Measurements from ENCODE around the gene PRELID3B. TPM values are rescaled to one million over a fixed set of nuclear protein-coding genes. Genes with fewer than 3 reads are reported as not detected.

Gene PRELID3B
- total RNA-seq, 1 donor from 2014 or later: 47.2 TPM

GRCh38 chr20:58993332-58994248 is 49.0 kb downstream of the PRELID3B start:
- DNase-seq (no peak), ATAC-seq (peak; percentile 6)
- peaks cover 98% of the 10 kb centered on the region for H3K36me3 ChIP-seq

DNA sequence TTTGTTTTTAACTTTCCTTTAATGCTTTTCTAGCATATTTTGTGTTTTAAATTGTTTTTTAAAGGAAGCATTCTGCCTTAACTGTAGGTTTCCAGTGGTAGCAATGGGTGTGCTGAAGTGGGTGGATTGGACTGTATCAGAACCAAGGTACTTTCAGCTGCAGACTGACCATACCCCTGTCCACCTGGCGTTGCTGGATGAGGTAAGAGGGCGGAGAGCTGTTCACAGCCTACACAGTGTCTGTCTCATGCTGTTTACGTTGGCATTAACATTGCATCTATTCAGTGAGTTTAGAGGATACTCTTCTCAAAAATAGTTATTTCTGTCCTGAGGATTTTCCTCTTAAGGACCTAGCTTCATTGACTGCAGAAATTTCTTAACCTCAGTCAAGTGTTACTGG is 49.7 kb downstream of the PRELID3B start:
- ATAC-seq (no peak), DNase-seq (no peak)
- Histone ChIP-seq H3K36me3 (peaks cover 98% of the 10 kb centered on the region), H3K4me1 (peaks cover 4% of the 10 kb centered on the region), H3K4me3 (no peak overlapping the region), H3K9me3 (no peaks in the 10 kb centered on the region), H3K27me3 (no peaks in the 10 kb centered on the region), H3K27ac (no peak overlapping the region)
- intact Hi-C loops (cut with DNase I): no loop called here
- TF ChIP-seq, protein P1, sequence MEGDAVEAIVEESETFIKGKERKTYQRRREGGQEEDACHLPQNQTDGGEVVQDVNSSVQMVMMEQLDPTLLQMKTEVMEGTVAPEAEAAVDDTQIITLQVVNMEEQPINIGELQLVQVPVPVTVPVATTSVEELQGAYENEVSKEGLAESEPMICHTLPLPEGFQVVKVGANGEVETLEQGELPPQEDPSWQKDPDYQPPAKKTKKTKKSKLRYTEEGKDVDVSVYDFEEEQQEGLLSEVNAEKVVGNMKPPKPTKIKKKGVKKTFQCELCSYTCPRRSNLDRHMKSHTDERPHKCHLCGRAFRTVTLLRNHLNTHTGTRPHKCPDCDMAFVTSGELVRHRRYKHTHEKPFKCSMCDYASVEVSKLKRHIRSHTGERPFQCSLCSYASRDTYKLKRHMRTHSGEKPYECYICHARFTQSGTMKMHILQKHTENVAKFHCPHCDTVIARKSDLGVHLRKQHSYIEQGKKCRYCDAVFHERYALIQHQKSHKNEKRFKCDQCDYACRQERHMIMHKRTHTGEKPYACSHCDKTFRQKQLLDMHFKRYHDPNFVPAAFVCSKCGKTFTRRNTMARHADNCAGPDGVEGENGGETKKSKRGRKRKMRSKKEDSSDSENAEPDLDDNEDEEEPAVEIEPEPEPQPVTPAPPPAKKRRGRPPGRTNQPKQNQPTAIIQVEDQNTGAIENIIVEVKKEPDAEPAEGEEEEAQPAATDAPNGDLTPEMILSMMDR (IDR thresholded peaks at IDR 0.05): no peak

More at GRCh38 chr20:58993332-58994248, 49.0 kb downstream of the PRELID3B start:
- Histone ChIP-seq H3K27me3 (no peaks in the 10 kb centered on the region), H3K27ac (no peak overlapping the region), H3K4me1 (peaks cover 4% of the 10 kb centered on the region), H3K4me3 (no peak overlapping the region), H3K9me3 (no peaks in the 10 kb centered on the region)
- intact Hi-C loops (cut with DNase I): no loop called here
- TF ChIP-seq, protein P1 (IDR thresholded peaks at IDR 0.05): no peak

- Histone ChIP-seq H3K27ac (no peak overlapping the region), H3K4me3 (no peak overlapping the region), H3K9me3 (no peaks in the 10 kb centered on the region), H3K27me3 (no peaks in the 10 kb centered on the region), H3K4me1 (peaks cover 4% of the 10 kb centered on the region), H3K36me3 (peaks cover 98% of the 10 kb centered on the region)
- TF ChIP-seq, protein P1 (IDR thresholded peaks at IDR 0.05): no peak
- ATAC-seq (no peak), DNase-seq (no peak)
- intact Hi-C loops (cut with DNase I): no loop called here
Measured at GRCh38 chr20:58991715-58992114, 50.9 kb downstream of the PRELID3B start.

GRCh38 chr20:58990651-58991445 is 51.7 kb downstream of the PRELID3B start:
- intact Hi-C loops (cut with DNase I): no loop called here
- Histone ChIP-seq H3K27me3 (no peaks in the 10 kb centered on the region), H3K27ac (no peak overlapping the region), H3K36me3 (peaks cover 98% of the 10 kb centered on the region), H3K9me3 (no peaks in the 10 kb centered on the region), H3K4me1 (peaks cover 4% of the 10 kb centered on the region), H3K4me3 (no peak overlapping the region)
- DNase-seq: no peak
- ATAC-seq: no peak
- TF ChIP-seq, protein P1 (IDR thresholded peaks at IDR 0.05): no peak

- TF ChIP-seq, protein P1 (IDR thresholded peaks at IDR 0.05): no peak
- intact Hi-C loops (cut with DNase I): no loop called here
- H3K9me3 ChIP-seq: no peaks in the 10 kb centered on the region
- peaks cover 1% of the 10 kb centered on the region for H3K4me1 ChIP-seq
- ATAC-seq (no peak), DNase-seq (no peak)
- no peak overlapping the region for H3K4me3 ChIP-seq
- H3K27ac ChIP-seq: no peak overlapping the region
- peaks cover 82% of the 10 kb centered on the region for H3K36me3 ChIP-seq
- no peaks in the 10 kb centered on the region for H3K27me3 ChIP-seq
Measured at GRCh38 chr20:58989196-58989595, 53.4 kb downstream of the PRELID3B start.
